Caco-2 (cell line): ENCODE data around the gene ARHGAP31. TPM values are rescaled to one million over a fixed set of nuclear protein-coding genes. Genes with fewer than 3 reads are reported as not detected.

ENCODE experiments used
- BruUV-seq: library from RNA; stranded (reverse); fragments of 400-500 nt; replicated peaks from 2 replicates; lab custom pipeline; 2021; lab: Mats Ljungman, UMichigan
- CTCF ChIA-PET: fragments of 300-600 bp; sonication (Branson Sonifier 250); formaldehyde crosslinking; loops from one replicate; lab custom pipeline; 2022; ENCODE audit warnings: antibody characterized with exemption; lab: Charles Lee
- POLR2A ChIA-PET: fragments of 300-600 bp; sonication (Branson Sonifier 250); formaldehyde crosslinking; loops from one replicate; lab custom pipeline; 2022; ENCODE audit warnings: antibody characterized with exemption; lab: Charles Lee
- DNase-seq, 2 experiments: peaks; one replicate each; pipeline versions ENCODE4 v3.0.0 to v3.0.0-alpha.2; 2020 to 2022
- H3K27me3 ChIP-seq: replicated peaks from 2 replicates; pipeline ENCODE4 v1.6.0; 2011; ENCODE audit warnings: low read length; ENCODE audit not compliant: control insufficient read depth, insufficient read depth
- H3K36me3 ChIP-seq: 2 replicates; pipeline ENCODE4 v1.5.1; 2011; ENCODE audit warnings: low read length; ENCODE audit not compliant: control insufficient read depth, insufficient read depth
- H3K4me1 ChIP-seq: fragments of 250-450 bp; sonication (Bioruptor Pico); 2 replicates; pipeline ENCODE4 v1.5.1; 2020; ENCODE audit warnings: mild to moderate bottlenecking
- H3K4me3 ChIP-seq: 2 replicates; pipeline ENCODE4 v1.5.1; 2011; ENCODE audit warnings: low read depth, mild to moderate bottlenecking, control low read depth, low read length
- H3K9me3 ChIP-seq: fragments of 250-450 bp; sonication (Bioruptor Pico); 2 replicates; pipeline ENCODE4 v1.5.1; 2020; ENCODE audit warnings: mild to moderate bottlenecking, moderate library complexity
- H3K27ac Mint-ChIP-seq: one replicate; pipeline ENCODE4 v1.8.0; 2022; ENCODE audit warnings: mixed read lengths; ENCODE audit not compliant: unreplicated experiment
- H3K27me3 Mint-ChIP-seq: one replicate; pipeline ENCODE4 v1.8.0; 2022; ENCODE audit warnings: mixed read lengths; ENCODE audit not compliant: insufficient read depth, unreplicated experiment
- H3K36me3 Mint-ChIP-seq: one replicate; pipeline ENCODE4 v1.8.0; 2022; ENCODE audit warnings: mild to moderate bottlenecking, mixed read lengths; ENCODE audit not compliant: insufficient read depth, unreplicated experiment
- H3K4me1 Mint-ChIP-seq: one replicate; pipeline ENCODE4 v1.8.0; 2022; ENCODE audit warnings: low read depth, mixed read lengths; ENCODE audit not compliant: unreplicated experiment
- H3K4me3 Mint-ChIP-seq: one replicate; pipeline ENCODE4 v1.8.0; 2022; ENCODE audit warnings: mild to moderate bottlenecking, moderate library complexity, mixed read lengths; ENCODE audit not compliant: unreplicated experiment
- H3K9me3 Mint-ChIP-seq: one replicate; pipeline ENCODE4 v1.8.0; 2022; ENCODE audit warnings: mixed read lengths; ENCODE audit not compliant: unreplicated experiment
- intact Hi-C: fragments of 100-400 bp; cut with micrococcal nuclease; formaldehyde crosslinking; loops from one replicate; pipeline ENCODE4 v1.10.0; 2022; ENCODE audit not compliant: unreplicated experiment
- total RNA-seq: library from RNA; stranded (reverse); gene quantifications from 2 replicates; pipeline ENCODE4 v1.2.3, GENCODE V29; 2022
- TF ChIP-seq, protein P1 (sequence below), 2 experiments: fragments of 200-600 bp in 1 of 2; IDR thresholded peaks; 1 replicate in 1 of 2; 2 replicates in 1 of 2; pipeline versions ENCODE4 v1.5.1 to v1.8.0; 2011 to 2022; ENCODE audit warnings: antibody characterized with exemption in 1 of 2, control low read depth in 1 of 2, inconsistent platforms in 1 of 2, low read depth in 1 of 2, low read length in 1 of 2, mild to moderate bottlenecking in 1 of 2, moderate library complexity in 1 of 2; ENCODE audit not compliant: insufficient read depth in 1 of 2, severe bottlenecking in 1 of 2, unreplicated experiment in 1 of 2

ARHGAP31 gene
- total RNA-seq, 1 experiment from 2014 or later = 0.25 TPM

DNA sequence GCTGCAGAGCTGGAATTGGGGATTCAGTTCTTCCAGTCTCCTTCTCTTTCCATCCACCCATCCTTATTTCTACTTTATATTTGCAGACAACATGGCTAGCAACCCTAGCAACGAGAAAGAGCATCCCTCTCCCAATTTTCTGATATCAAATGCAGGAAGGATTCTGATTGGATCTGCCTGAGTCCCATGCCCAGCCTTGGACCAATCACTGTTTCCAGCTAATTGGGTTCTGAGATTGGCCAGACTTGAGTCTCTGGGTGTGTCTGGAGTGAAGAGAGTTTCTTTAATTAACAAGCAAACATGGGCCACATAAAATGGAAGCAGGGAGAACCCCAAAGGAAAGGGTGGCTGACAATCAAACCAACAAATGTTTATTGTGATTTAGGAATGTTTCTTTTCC, 108.6 kb downstream of the ARHGAP31 start:
- CTCF ChIA-PET = no interaction called here
- H3K4me1 ChIP-seq = no peaks in the 10 kb centered on the region
- H3K27ac Mint-ChIP-seq = no peak overlapping the region

DNA sequence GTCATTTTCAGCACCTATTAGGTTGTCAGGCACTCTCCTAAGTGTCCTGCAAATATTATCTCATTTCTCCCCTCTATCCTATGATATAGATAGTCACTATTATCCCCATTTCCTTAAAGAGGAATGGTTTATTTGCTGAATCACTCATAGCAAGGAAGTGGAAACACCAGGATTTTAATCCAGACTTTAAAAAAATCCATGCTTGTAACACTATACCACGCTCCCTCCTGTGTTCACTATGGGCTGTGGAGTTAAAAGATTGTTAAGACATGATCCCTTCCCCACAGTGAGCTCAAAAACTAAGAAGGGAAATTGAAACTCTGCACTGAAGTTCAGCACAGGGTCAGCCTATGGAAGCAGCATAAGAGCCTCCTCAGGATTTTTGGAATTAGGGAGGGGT, 109.0 kb downstream of the ARHGAP31 start:
- Mint-ChIP-seq H3K27ac (no peak overlapping the region), H3K36me3 (no peaks in the 10 kb centered on the region), H3K4me3 (no peak overlapping the region), H3K4me1 (no peaks in the 10 kb centered on the region), H3K9me3 (no peaks in the 10 kb centered on the region), H3K27me3 (no peaks in the 10 kb centered on the region)
- BruUV-seq = no TSS peak
- no peaks in the 10 kb centered on the region for H3K9me3 ChIP-seq
- H3K27me3 ChIP-seq = no peaks in the 10 kb centered on the region
- TF ChIP-seq, protein P1, sequence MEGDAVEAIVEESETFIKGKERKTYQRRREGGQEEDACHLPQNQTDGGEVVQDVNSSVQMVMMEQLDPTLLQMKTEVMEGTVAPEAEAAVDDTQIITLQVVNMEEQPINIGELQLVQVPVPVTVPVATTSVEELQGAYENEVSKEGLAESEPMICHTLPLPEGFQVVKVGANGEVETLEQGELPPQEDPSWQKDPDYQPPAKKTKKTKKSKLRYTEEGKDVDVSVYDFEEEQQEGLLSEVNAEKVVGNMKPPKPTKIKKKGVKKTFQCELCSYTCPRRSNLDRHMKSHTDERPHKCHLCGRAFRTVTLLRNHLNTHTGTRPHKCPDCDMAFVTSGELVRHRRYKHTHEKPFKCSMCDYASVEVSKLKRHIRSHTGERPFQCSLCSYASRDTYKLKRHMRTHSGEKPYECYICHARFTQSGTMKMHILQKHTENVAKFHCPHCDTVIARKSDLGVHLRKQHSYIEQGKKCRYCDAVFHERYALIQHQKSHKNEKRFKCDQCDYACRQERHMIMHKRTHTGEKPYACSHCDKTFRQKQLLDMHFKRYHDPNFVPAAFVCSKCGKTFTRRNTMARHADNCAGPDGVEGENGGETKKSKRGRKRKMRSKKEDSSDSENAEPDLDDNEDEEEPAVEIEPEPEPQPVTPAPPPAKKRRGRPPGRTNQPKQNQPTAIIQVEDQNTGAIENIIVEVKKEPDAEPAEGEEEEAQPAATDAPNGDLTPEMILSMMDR (IDR thresholded peaks at IDR 0.05; ENCODE audit: insufficient read depth in 1 of 2, low read depth in 1 of 2, low read length in 1 of 2, severe bottlenecking in 1 of 2, unreplicated experiment in 1 of 2) = no peak
- H3K4me1 ChIP-seq = no peaks in the 10 kb centered on the region
- H3K4me3 ChIP-seq = no peak overlapping the region
- H3K36me3 ChIP-seq = no peaks in the 10 kb centered on the region
- intact Hi-C loops = no loop called here
- CTCF ChIA-PET = no interaction called here
- DNase-seq = no peak
- POLR2A ChIA-PET = no interaction called here

More for the DNA sequence above, 108.6 kb downstream of the ARHGAP31 start:
- Histone ChIP-seq H3K4me3 (no peak overlapping the region), H3K9me3 (no peaks in the 10 kb centered on the region), H3K36me3 (no peaks in the 10 kb centered on the region), H3K27me3 (no peaks in the 10 kb centered on the region)
- DNase-seq = no peak
- Mint-ChIP-seq H3K9me3 (no peaks in the 10 kb centered on the region), H3K4me1 (no peaks in the 10 kb centered on the region), H3K36me3 (no peaks in the 10 kb centered on the region), H3K27me3 (no peaks in the 10 kb centered on the region), H3K4me3 (no peak overlapping the region)
- no TSS peak for BruUV-seq
- intact Hi-C loops = no loop called here
- POLR2A ChIA-PET = no interaction called here
- TF ChIP-seq, protein P1 (IDR thresholded peaks at IDR 0.05; ENCODE audit: insufficient read depth in 1 of 2, low read depth in 1 of 2, low read length in 1 of 2, severe bottlenecking in 1 of 2, unreplicated experiment in 1 of 2) = no peak

DNA sequence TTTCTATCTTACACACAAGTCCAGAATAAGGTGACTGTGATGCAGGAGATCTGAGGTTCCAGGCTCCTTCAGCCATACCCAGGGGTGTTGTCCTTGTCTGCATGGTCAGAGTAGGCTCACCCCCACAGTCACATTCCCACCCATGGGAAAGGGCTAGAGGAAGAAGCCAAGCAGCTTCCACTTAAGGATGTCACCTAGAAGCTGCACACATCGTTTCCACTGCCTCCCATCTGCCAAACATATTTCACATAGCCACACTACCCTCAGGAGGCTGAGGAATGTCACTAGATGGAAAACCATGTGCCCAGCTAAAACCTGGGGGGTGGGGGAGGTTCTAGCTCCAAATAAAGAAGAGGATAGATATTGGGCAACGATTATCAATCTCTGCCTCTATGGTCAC, 111.1 kb downstream of the ARHGAP31 start:
- no peaks in the 10 kb centered on the region for H3K36me3 Mint-ChIP-seq
- DNase-seq = no peak
- intact Hi-C loops = no loop called here
- H3K4me3 Mint-ChIP-seq = no peak overlapping the region
- ChIA-PET POLR2A (no interaction called here), CTCF (interaction anchor here (0.6 kb wide), 1 partner anchor 889 kb away, joined by 3 read pairs; no protein-coding TSS in a partner anchor)
- no peaks in the 10 kb centered on the region for H3K4me1 Mint-ChIP-seq
- no peaks in the 10 kb centered on the region for H3K4me1 ChIP-seq
- BruUV-seq = no TSS peak
- TF ChIP-seq, protein P1 (IDR thresholded peaks at IDR 0.05; ENCODE audit: insufficient read depth in 1 of 2, low read depth in 1 of 2, low read length in 1 of 2, severe bottlenecking in 1 of 2, unreplicated experiment in 1 of 2) = no peak
- H3K9me3 ChIP-seq = no peaks in the 10 kb centered on the region
- H3K36me3 ChIP-seq = no peaks in the 10 kb centered on the region
- no peaks in the 10 kb centered on the region for H3K27me3 ChIP-seq
- H3K27ac Mint-ChIP-seq = no peak overlapping the region
- no peaks in the 10 kb centered on the region for H3K9me3 Mint-ChIP-seq
- H3K4me3 ChIP-seq = no peak overlapping the region
- no peaks in the 10 kb centered on the region for H3K27me3 Mint-ChIP-seq
